HepG2 (cell line): ENCODE data around the gene CXXC5. TPM values are rescaled to one million over a fixed set of nuclear protein-coding genes. Genes with fewer than 3 reads are reported as not detected.

Experiments
- AGO2 ChIP-seq: fragments of 200-400 bp; formaldehyde crosslinking; optimal IDR thresholded peaks from 2 replicates; pipeline ENCODE3; 2017; ENCODE audit warnings: mild to moderate bottlenecking, low read depth, low read length, moderate library complexity
- GABPA ChIP-seq, 2 experiments: IDR thresholded peaks; 2 replicates each; pipeline ENCODE4 v1.6.1; 2011 to 2016; ENCODE audit warnings: low read depth in 2 of 2, low read length in 1 of 2, missing biosample characterization in 1 of 2, missing genetic modification characterization in 1 of 2
- MED13 ChIP-seq: sonication (generic); formaldehyde crosslinking; IDR thresholded peaks from 2 replicates; pipeline ENCODE4 v1.5.0; 2020; ENCODE audit warnings: missing genetic modification reagents
- PAF1 ChIP-seq: IDR thresholded peaks from 2 replicates; pipeline ENCODE4 v1.6.1; 2016; ENCODE audit warnings: missing genetic modification reagents, missing compliant biosample characterization
- SP4 ChIP-seq: sonication (generic); formaldehyde crosslinking; IDR thresholded peaks from 2 replicates; pipeline ENCODE4 v1.8.1; 2023; ENCODE audit warnings: mild to moderate bottlenecking, missing genetic modification reagents
- XBP1 ChIP-seq: sonication (generic); formaldehyde crosslinking; IDR thresholded peaks from 2 replicates; pipeline ENCODE4 v1.5.0; 2020; ENCODE audit warnings: missing genetic modification reagents
- ZEB1 ChIP-seq: IDR thresholded peaks from 2 replicates; pipeline ENCODE4 v1.6.1; 2012; ENCODE audit warnings: mild to moderate bottlenecking, low read depth, inconsistent platforms; ENCODE audit not compliant: insufficient replicate concordance
- ZNF205 ChIP-seq: IDR thresholded peaks from 2 replicates; pipeline ENCODE4 v1.6.1; 2018; ENCODE audit warnings: missing biosample characterization, missing genetic modification reagents
- ZNF552 ChIP-seq: sonication (generic); formaldehyde crosslinking; IDR thresholded peaks from 2 replicates; pipeline ENCODE4 v1.9.0; 2022; ENCODE audit warnings: missing genetic modification reagents, mild to moderate bottlenecking, borderline replicate concordance
- ZNF670 ChIP-seq: sonication (generic); formaldehyde crosslinking; IDR thresholded peaks from 2 replicates; pipeline ENCODE4 v1.8.0; 2022; ENCODE audit warnings: mild to moderate bottlenecking, missing genetic modification reagents, borderline replicate concordance
- ZNF724P ChIP-seq: sonication (generic); formaldehyde crosslinking; IDR thresholded peaks from 2 replicates; pipeline ENCODE4 v1.8.0; 2022; ENCODE audit warnings: missing genetic modification reagents, borderline replicate concordance
- ZNF788 ChIP-seq: sonication (generic); formaldehyde crosslinking; IDR thresholded peaks from 2 replicates; pipeline ENCODE4 v1.5.0; 2020; ENCODE audit warnings: mild to moderate bottlenecking, missing genetic modification reagents, borderline replicate concordance
- polyA plus RNA-seq, 8 experiments: library from polyadenylated mRNA; depleted of rRNA in 3 of 8; stranded (reverse) in 7 of 8; unstranded in 1 of 8; fragments of >200 nt; fragmentation: Illumina TruSeq in 4 of 8; extraction: Trizol in 4 of 8; gene quantifications; 2 replicates each; pipeline versions ENCODE4 v1.2.1 to v1.2.3, GENCODE V29; 2011 to 2016; ENCODE audit warnings: low read depth in 4 of 8, missing spikeins in 1 of 8, mixed read lengths in 1 of 8; ENCODE audit not compliant: insufficient read depth in 1 of 8
- total RNA-seq, 5 experiments: library from RNA; depleted of rRNA; stranded (reverse); fragments of >200 nt; fragmentation: Illumina TruSeq; extraction: Trizol; gene quantifications; 2 replicates each; pipeline ENCODE4 v1.2.3, GENCODE V29; 2016; ENCODE audit warnings: low read depth in 1 of 5
- TF ChIP-seq, protein P1 (sequence below): sonication (generic); formaldehyde crosslinking; conservative IDR thresholded peaks from 2 replicates; pipeline ENCODE4 v1.4.0; 2020; ENCODE audit warnings: missing genetic modification reagents
- TF ChIP-seq, protein P2 (sequence below): fragments of 450-650 bp; IDR thresholded peaks from 2 replicates; pipeline ENCODE4 v1.6.1; 2016
- TF ChIP-seq, protein P3 (sequence below): sonication (generic); formaldehyde crosslinking; IDR thresholded peaks from 2 replicates; pipeline ENCODE4 v1.4.0; 2020; ENCODE audit warnings: missing genetic modification reagents
- TF ChIP-seq, protein P4 (sequence below): sonication (generic); formaldehyde crosslinking; IDR thresholded peaks from 2 replicates; pipeline ENCODE4 v1.4.0; 2020; ENCODE audit warnings: missing genetic modification reagents
- TF ChIP-seq, protein P5 (sequence below): sonication (generic); formaldehyde crosslinking; IDR thresholded peaks from 2 replicates; pipeline ENCODE4 v1.5.0; 2020; ENCODE audit warnings: mild to moderate bottlenecking, missing genetic modification reagents, moderate library complexity
- TF ChIP-seq, protein P6 (sequence below): IDR thresholded peaks from 2 replicates; pipeline ENCODE4 v1.6.1; 2012; ENCODE audit warnings: inconsistent platforms
- TF ChIP-seq, protein P7 (sequence below): sonication (generic); formaldehyde crosslinking; IDR thresholded peaks from 2 replicates; pipeline ENCODE4 v1.8.1; 2023; ENCODE audit warnings: missing genetic modification reagents, inconsistent platforms, borderline replicate concordance

Gene CXXC5
- total and polyA plus RNA-seq, 2 of the 13 experiments (the other 11 are each of a cell fraction or from before 2014, with no cell fraction given), result 32.3 to 33.0 TPM

DNA sequence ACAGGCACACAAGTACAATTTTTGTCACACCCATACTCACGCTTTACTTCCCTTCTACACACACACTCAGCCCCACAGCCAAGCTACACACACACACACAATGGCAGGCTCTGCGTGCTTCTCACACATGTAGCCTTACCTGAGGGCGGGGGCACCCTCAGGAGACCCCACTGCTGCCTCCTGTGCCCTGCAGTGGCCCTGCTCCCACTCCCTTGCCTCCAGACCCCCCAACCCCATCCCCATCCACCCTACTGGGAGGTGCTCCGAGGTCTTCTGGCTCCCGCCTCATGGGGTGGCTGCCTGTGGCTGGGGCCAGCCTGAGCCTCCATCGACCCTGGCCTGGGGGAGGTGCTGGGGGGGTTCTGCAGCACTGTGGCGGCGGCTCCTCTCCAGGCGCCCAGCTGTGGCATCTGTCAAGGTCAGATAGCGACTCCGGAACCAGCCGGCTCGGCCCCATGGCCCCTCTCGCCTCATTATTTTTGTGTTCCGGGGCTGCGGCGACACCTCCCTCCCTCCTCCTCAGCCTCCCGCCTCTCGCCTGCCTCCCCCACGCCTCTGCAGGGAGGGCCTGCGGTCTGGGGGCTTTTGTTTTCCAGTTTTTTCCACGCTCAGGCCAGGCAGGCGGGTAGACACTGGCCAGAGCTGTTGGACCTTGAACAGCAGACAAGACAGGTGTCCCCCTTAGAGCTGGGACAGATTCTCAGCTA is 21.7 kb downstream of the CXXC5 start (continued):
- TF ChIP-seq ZNF724P (no peak; the same call in 1 of the 2 replicates), SP4 (no peak), XBP1 (no peak), GABPA (IDR thresholded peaks at IDR 0.05; ENCODE audit: low read depth, low read length) (no peak), GABPA (CRISPR knock-in tag; IDR thresholded peaks at IDR 0.05; ENCODE audit: low read depth) (peak; percentile 43; the same call in 1 of the 2 replicates), ZNF788 (CRISPR knock-in tag) (peak; percentile 47; the same call in 1 of the 2 replicates), ZNF670 (no peak), ZNF205 (no peak), MED13 (no peak), AGO2 (peak; percentile 46), PAF1 (CRISPR knock-in tag) (no peak), ZNF552 (no peak; the same call in 1 of the 2 replicates), ZEB1 (no peak)
- TF ChIP-seq, protein P1, sequence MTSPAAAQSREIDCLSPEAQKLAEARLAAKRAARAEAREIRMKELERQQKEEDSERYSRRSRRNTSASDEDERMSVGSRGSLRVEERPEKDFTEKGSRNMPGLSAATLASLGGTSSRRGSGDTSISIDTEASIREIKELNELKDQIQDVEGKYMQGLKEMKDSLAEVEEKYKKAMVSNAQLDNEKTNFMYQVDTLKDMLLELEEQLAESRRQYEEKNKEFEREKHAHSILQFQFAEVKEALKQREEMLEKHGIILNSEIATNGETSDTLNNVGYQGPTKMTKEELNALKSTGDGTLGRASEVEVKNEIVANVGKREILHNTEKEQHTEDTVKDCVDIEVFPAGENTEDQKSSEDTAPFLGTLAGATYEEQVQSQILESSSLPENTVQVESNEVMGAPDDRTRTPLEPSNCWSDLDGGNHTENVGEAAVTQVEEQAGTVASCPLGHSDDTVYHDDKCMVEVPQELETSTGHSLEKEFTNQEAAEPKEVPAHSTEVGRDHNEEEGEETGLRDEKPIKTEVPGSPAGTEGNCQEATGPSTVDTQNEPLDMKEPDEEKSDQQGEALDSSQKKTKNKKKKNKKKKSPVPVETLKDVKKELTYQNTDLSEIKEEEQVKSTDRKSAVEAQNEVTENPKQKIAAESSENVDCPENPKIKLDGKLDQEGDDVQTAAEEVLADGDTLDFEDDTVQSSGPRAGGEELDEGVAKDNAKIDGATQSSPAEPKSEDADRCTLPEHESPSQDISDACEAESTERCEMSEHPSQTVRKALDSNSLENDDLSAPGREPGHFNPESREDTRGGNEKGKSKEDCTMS, result no peak
- TF ChIP-seq, protein P2, sequence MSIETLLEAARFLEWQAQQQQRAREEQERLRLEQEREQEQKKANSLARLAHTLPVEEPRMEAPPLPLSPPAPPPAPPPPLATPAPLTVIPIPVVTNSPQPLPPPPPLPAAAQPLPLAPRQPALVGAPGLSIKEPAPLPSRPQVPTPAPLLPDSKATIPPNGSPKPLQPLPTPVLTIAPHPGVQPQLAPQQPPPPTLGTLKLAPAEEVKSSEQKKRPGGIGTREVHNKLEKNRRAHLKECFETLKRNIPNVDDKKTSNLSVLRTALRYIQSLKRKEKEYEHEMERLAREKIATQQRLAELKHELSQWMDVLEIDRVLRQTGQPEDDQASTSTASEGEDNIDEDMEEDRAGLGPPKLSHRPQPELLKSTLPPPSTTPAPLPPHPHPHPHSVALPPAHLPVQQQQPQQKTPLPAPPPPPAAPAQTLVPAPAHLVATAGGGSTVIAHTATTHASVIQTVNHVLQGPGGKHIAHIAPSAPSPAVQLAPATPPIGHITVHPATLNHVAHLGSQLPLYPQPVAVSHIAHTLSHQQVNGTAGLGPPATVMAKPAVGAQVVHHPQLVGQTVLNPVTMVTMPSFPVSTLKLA, result no peak
- TF ChIP-seq, protein P3, sequence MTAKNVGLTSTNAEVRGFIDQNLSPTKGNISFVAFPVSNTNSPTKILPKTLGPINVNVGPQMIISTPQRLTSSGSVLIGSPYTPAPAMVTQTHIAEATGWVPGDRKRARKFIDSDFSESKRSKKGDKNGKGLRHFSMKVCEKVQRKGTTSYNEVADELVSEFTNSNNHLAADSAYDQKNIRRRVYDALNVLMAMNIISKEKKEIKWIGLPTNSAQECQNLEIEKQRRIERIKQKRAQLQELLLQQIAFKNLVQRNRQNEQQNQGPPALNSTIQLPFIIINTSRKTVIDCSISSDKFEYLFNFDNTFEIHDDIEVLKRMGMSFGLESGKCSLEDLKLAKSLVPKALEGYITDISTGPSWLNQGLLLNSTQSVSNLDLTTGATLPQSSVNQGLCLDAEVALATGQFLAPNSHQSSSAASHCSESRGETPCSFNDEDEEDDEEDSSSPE (CRISPR knock-in tag), result no peak
- TF ChIP-seq, protein P4, sequence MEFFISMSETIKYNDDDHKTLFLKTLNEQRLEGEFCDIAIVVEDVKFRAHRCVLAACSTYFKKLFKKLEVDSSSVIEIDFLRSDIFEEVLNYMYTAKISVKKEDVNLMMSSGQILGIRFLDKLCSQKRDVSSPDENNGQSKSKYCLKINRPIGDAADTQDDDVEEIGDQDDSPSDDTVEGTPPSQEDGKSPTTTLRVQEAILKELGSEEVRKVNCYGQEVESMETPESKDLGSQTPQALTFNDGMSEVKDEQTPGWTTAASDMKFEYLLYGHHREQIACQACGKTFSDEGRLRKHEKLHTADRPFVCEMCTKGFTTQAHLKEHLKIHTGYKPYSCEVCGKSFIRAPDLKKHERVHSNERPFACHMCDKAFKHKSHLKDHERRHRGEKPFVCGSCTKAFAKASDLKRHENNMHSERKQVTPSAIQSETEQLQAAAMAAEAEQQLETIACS (CRISPR knock-in tag), result no peak
- TF ChIP-seq, protein P5, sequence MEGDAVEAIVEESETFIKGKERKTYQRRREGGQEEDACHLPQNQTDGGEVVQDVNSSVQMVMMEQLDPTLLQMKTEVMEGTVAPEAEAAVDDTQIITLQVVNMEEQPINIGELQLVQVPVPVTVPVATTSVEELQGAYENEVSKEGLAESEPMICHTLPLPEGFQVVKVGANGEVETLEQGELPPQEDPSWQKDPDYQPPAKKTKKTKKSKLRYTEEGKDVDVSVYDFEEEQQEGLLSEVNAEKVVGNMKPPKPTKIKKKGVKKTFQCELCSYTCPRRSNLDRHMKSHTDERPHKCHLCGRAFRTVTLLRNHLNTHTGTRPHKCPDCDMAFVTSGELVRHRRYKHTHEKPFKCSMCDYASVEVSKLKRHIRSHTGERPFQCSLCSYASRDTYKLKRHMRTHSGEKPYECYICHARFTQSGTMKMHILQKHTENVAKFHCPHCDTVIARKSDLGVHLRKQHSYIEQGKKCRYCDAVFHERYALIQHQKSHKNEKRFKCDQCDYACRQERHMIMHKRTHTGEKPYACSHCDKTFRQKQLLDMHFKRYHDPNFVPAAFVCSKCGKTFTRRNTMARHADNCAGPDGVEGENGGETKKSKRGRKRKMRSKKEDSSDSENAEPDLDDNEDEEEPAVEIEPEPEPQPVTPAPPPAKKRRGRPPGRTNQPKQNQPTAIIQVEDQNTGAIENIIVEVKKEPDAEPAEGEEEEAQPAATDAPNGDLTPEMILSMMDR (CRISPR knock-in tag), result peak; percentile 28
- TF ChIP-seq, protein P6, sequence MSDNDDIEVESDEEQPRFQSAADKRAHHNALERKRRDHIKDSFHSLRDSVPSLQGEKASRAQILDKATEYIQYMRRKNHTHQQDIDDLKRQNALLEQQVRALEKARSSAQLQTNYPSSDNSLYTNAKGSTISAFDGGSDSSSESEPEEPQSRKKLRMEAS, result 0 out of 2 replicates have a peak, but pooled peaks have one; percentile 49
- TF ChIP-seq, protein P7, sequence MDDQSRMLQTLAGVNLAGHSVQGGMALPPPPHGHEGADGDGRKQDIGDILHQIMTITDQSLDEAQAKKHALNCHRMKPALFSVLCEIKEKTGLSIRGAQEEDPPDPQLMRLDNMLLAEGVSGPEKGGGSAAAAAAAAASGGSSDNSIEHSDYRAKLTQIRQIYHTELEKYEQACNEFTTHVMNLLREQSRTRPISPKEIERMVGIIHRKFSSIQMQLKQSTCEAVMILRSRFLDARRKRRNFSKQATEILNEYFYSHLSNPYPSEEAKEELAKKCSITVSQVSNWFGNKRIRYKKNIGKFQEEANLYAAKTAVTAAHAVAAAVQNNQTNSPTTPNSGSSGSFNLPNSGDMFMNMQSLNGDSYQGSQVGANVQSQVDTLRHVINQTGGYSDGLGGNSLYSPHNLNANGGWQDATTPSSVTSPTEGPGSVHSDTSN (CRISPR knock-in tag), result no peak
